Posterior vena cava (tissue), 2 donors: Measurements from ENCODE around the gene ASTN1. TPM values are rescaled to one million over a fixed set of nuclear protein-coding genes. Genes with fewer than 3 reads are reported as not detected.
A peak's percentile ranks its signal among the peaks of the same experiment; 100 is the strongest.

Experiments used
- DNase-seq: peaks from one replicate; pipeline ENCODE4 v3.0.0-alpha.2; 2020; ENCODE audit warnings: low spot score
- intact Hi-C, 2 donors: fragments of 100-400 bp; cut with DNase I; formaldehyde crosslinking; loops; one replicate each; pipeline versions ENCODE4 v1.14.1 to v1.14.2; 2022 to 2023
- total RNA-seq, 2 donors: library from RNA; stranded (reverse); fragmentation: NEBNext Ultra II Directional; extraction: Animal tissue kit (Norgen Biotek cat#: 25700); gene quantifications; one replicate each; pipeline ENCODE4 v1.2.1, GENCODE V29; 2021
- donor health status: DM: yes; HTN: yes; CAD: no.
- donor health status: DM: yes; HTN: yes; CAD: no.

Gene ASTN1
- total RNA-seq, 2 donors from 2014 or later = 0.14 to 0.19 TPM

DNA sequence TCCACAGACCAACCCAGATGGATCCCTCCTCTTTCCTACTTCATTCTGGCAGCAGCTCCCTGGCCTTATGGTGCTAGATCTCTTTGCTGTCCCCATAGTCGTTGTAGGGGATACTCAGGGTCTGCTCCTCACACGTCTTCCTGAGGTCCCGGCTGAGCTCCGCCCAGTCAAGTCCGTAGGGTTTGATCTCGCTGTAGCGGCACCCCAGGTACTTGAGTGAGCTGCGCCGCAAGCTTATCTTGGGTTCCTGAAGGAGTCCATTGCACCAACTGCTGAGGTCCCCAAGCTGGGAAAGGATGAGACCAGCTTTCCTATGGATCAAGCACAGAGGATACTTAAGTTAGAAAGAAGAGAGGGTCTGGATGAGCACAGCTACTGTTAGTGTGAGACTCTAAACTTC, 300.3 kb downstream of the ASTN1 start:
- DNase-seq = peak; percentile 82
- intact Hi-C loops = no loop called here

DNA sequence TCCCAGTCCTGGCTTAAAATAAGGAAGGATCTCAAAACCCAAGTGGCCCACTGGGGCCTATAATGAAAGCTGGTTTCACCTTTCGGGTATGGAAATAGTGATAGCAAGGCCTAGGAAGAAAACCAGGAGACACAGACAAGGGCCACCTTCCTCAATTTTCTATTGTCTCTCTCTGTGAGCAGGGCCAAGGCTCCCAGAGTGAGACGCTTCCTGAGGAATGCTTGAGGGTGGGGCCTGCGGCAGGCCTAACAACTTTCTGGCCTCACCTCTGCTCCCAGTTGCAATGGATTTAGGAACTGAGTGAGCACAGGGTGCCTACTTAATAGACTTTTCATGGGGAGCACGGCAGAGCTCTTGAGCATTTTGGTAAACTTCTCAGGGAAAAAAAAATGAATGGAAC, 300.9 kb downstream of the ASTN1 start:
- intact Hi-C loops = no loop called here
- no peak for DNase-seq

DNA sequence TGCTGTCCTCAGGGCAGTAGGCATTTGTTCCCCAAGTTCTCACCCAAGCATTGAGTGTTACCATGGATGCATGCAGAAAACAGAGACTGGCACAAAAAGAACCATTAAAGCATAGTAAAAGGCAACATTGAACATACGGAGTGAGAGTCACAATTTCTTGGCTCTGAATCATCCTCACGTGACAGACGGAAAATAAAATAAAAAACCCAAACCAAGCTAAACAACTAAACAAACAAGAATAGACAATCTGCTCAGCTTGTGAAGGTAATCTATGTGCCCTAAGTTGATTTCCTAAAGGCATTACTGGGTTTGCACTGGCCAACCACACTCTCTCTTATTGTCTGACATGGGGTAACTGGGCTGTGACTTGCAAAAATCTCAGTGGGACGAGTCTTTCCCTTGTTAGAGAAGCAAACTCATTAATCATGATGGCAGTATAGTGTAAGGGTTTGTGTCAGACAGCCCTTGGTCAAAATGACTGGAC, 306.0 kb downstream of the ASTN1 start:
- no peak for DNase-seq
- intact Hi-C loops = no loop called here

DNA sequence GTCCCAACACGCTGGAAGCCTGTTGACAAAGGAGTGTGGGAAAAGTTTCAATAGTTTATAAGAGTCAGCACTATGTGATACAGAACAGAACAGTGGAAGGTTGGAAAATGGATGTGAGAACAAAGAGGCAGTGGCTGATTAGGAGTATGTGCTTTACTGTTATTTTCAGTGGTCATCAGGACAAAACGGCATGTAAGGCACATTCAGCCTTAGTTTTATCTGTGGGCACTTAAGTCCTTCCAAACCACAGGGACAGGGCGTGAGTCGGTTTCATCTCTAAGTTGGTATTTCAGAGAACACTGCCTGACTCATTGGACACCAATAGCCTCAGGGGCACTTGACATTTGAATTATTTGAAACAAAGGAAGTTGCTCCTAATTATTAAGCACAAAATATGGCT, 306.9 kb downstream of the ASTN1 start:
- intact Hi-C loops = no loop called here
- DNase-seq = no peak

DNA sequence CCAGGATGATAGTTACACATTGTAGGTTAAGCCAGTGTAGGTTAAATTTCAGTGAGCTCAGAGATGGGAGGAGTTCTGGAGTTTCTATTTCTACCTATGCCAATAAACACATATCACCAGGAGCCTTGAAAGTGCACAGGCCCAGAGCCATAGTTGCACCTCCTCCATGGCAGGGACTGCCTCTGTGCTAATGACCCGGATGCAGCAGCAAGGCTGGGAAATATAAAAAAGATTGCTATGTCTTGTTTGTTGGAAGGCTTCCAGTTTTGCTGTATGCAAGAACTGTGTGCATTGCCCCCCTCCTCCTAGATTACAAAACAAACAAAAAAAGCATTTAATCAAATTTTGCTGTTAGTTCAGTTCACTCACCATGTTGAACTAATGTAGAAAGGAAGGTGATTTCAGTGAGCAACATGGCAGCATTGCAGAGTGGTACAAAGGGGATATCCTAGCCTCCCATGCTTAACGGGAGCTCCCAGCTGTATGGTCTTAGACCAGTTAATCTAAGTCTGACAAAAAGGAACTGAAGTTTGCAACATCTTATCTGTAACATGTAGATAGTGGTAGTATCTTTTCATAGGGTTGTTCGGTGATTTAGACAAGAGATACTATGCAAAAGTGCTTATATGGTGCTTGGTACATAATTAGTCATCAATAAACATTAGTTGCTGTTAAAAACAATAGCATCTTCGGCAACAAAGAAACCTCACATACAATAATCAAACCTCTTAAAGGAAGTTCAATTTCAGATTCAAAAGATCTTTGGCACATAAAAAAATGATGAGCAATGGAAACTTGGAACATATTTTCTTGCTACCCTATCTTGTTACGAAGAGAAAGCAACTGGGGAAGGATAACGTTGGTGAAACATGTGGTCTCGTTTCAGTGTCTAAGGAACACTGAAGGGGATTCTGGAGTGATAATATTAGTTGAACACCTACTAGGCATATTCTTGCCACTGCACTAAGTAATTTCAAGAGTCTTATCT, 309.5 kb downstream of the ASTN1 start:
- no peak for DNase-seq
- intact Hi-C loops = no loop called here

DNA sequence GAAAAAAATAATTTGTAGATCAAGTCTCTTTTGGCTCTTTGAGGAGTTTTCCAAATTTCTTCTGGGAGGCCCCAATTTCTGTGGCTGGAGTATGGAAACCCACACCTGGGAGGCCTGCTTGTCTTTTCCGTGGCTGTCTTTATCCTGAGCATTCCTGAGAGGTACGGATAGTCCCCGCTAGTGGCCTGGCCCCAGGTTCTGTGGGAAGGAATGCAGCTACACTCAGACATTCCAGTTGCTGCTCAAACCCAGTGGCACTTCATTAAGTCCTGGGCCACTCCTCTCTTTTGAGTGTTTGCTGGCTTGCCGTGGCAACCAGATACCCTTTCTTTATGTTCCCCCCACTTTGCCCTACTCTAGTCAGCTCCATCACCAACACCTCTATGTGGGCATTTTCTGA, 310.4 kb downstream of the ASTN1 start:
- no peak for DNase-seq
- intact Hi-C loops = no loop called here

DNA sequence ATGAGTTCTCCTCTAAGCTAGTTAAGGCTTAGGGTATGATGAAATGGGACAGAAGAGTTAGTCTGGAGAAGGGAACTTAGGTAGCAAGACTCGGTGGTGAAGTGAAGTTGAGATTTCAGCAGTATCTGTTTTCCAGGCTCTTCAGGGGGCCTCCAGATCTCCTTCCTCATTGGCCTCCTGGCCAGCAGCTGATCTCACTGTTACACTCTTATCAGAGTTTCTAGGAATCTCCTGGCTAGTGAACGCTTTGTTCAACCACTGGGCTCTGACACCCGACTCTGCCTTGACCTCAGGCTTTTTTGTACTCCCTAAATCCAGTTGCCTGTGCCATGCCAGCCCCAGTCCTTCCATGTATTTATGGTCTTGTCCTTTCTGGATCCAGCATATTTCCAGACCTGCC, 311.0 kb downstream of the ASTN1 start:
- intact Hi-C loops = no loop called here
- DNase-seq = no peak

DNA sequence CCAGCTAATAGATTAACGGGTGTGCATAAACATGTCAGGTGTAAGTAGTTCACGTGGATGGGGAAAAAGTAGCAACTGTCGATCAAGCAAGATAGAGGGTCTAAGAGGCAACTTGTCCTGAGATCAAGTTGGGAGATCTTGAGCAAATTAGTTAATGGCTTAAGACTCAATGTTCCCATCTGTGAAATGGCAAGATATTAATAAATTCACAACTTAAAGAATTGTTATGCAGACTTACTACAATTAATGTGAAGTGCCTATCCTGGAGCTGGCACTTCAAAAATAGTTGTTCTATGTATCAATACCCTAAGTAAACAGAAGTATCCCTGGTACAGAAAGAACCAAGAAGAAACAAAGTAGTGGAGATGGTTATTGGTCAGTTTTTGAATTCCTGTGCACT, 312.4 kb downstream of the ASTN1 start:
- intact Hi-C loops = no loop called here
- no peak for DNase-seq

DNA sequence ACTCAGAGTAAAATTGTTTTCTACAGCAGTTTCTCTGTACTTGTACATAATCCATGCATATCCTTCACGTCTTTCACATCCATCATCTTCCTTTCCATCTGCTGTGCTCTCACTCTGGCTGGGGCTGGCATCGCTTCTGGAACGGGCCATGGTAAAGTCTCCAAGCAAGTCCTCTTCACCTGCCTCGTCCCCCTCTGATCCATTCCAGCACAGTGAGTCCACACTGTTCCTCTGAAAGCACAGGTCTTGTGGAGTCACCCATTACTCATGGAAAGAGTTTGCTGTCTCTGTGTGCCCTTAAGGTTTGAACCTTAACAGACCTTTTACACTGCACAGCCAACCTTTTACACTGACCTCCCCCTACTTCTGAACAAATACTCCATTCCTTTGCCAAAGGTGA, 313.6 kb downstream of the ASTN1 start:
- intact Hi-C loops = loop anchor here in 1 of 2 donors (1.0 kb wide), 1 partner anchor 24 kb away; no protein-coding TSS in a partner anchor
- DNase-seq = no peak

DNA sequence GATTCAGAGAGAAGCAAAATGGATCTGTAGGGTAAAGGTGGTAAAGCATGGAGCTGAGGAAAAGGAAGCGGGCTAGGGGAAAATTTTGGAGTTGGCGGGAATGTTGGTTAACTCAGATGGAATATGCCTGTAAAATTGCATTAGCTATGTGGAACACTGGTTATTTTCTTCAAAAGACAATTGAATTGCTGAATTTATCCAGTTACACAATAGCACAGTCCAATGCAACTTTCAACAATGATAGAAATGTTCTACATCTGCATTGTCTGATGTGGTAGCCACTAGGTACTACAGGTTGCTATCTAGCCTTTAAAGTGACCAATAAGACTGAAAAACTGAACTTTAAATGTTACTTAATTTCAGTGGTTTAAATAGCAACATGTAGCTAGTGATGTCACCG, 315.2 kb downstream of the ASTN1 start:
- DNase-seq = no peak
- intact Hi-C loops = loop anchor here in 1 of 2 donors (5.0 kb wide), 1 partner anchor 1537 kb away; no protein-coding TSS in a partner anchor

DNA sequence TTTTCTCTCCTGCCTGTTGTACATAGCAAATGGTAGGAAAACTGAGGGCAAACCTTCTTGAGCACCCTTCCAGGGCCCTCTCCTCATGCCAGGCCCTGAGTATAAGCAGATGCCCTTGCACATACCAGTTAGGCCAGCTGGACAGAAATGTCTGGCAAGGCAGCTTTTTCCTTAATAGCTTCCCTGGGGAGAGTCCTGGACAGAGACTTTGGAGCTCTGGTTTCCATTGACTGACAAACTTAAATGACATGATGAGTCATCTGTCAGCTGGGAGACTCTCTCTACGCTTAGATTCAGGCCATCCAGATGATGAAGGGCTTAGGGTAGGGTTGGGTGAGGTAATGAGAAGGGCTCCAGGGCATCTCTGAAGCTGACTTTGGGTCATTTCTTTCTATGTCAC, 317.5 kb downstream of the ASTN1 start:
- DNase-seq = no peak
- intact Hi-C loops = loop anchor here in 1 of 2 donors (5.0 kb wide), 1 partner anchor 1535 kb away; no protein-coding TSS in a partner anchor

DNA sequence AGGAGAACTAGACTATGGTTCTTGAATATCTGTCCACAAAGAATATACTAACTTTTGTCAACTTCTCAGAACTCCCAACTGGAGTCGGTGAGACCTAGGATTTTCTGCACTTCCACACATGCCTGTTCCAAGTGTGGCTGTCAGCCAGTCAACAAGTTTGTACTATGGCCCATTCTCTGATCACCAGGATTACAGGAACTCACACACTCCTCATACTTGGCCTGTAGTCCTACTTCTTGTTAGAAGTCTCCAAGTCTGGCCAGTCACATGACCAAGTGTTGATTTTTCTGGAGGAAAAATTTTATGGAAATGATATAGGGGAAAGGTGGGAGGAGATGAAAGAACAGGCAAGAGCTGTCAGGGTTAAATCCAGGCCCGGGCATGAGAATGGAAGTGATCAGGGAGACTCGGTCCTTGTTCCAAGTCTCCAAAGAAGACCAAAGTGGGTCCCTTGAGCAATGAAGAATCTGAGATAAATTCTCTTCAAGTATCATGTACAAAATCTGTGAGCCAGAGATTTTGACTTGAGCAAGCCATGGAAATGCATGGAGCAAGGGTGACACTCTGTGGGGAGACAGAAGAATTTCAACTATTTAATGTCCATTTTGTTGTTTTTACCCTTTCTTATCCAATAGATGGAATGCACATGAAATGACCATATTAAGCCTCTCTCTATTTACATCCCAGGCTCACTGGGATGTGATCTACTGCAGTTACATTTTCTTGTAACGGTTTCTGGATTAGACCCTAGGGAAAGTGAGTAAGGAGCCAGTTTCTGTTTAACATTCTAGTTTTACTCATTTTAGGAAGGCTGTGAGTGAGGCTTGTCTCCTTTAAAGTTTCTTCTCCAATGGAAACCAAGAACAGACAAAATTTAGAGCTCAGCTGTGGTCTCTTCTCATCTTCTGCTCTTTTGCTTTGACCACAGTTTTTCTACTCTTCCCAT, 320.9 kb downstream of the ASTN1 start:
- no peak for DNase-seq
- intact Hi-C loops = no loop called here

DNA sequence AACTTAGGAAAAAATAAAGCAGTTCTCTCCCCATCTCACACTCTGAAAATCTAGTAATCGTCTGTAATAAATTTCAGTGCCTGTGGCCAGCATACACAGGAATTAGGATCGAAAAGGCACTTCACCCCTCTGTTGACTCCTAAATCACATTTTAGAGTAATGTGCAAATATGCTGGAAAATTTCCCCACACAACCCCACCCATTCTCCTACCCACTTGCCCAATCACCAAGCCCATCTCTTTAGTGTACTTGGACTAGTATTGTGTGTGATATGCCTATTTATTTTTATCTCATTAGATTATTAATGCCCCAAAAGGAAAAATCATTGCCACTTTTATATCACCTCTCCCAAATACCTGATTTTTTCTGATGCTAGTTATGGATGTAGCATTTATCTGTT, 323.3 kb downstream of the ASTN1 start:
- no peak for DNase-seq
- intact Hi-C loops = no loop called here

DNA sequence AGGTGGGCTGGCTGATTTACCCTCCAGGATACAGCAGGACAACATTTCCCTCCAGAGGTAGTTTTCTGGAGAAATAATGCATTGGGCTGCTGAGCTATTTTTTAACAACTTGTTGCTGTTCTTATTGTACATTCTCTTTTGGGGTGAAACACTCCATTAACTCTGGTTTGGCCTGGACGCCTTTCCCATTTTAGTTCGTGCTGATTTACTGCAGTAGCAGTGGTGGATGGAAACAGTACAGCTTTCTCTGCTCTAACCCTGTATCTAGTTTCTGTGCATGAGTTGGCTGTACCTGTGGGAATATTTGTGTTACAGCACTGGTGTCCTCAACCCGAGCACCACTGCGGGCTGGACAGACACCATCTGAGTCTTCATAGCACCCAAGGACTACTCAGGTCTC, 325.3 kb downstream of the ASTN1 start:
- DNase-seq = no peak
- intact Hi-C loops = no loop called here

DNA sequence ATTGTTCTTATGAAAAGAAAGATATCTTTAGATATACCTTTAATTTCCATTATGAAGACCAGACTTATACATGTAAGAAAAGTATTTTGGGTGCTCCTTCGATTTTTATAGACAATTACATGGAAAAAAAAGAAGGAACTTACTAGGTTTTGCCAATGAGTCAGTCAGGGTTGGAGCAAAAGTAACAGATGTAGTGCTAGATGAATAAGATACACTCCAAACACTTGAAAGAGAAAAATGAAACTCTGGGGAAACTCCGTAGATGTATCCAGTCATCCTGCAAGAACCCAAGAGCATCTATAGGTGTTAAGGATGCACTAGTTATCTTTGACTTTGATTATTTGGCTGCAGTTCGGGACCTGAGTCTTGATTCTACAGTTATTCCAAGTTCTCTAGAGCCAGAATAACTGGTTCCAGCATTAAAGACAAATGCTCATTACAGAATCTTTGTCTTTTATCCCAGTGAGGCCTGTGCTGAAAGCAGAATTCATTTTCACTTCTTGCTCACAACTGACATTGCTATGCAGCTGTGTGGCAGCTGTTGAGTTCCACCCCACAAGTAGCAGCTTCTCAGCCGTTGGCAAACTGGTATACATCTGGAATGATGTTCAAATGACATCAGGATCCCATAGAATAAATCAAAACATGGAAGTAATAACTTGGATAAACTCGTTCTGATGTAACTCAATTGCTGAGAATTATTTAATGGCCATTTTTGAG, 326.1 kb downstream of the ASTN1 start:
- intact Hi-C loops = no loop called here
- no peak for DNase-seq

DNA sequence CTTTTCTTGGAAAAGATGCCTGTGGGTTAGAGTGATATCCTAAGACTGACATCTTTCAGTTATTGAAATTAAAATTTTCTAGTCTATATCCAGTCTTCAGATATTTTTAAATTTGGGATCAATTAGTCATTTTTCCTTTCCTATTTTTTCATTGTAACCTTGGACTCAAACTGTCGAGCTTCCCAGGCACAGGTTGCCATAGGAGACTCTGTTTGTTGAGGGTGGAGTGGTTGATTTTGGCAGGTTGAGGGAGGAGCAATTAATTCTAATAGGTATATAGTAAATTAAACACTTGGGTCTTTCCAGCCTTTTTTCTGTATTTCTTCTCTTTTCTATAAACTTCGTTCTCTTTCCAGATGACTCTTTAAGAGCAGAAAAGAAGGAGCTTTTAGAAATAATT, 326.8 kb downstream of the ASTN1 start:
- DNase-seq = no peak
- intact Hi-C loops = loop anchor here in 1 of 2 donors (1.0 kb wide), 1 partner anchor 22 kb away; no protein-coding TSS in a partner anchor

DNA sequence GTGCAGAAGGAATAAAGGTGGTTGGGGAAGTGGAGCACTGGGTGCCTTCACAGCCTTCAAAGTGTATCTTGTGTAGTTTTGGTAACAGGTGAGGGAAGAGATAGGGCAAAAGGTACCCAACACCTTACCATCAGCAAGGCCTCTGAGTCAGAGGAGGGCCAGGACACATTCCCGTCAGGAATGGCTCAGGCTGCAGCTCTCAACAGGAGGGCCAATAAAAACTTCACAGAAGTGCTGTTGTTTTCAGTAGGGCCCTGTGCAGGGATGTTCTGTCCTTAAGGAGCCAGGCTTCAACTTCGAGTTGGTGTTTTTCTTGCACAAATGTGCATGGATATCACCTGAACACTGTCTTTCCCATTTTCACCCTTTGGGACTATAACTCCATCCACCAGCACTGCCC, 333.4 kb downstream of the ASTN1 start:
- no peak for DNase-seq
- intact Hi-C loops = no loop called here

DNA sequence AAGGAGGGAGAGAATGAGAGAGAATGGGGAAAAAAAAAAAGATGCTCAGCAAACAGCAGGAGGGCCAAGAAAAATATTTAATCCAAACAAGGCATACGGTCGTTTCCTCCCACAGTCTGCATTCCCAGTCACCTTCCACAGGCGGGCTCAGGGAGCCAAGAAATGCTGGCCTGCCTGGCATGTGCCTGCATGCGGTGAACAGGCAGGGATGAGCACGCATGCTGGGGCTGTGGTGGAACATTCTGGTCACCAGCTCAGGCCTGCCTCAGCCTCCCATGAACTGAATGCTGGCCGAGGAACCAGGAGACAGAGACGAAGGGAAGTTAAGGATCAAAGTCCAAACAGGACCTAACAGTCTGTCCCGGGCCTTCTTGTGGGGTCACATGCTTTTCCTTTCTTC, 335.3 kb downstream of the ASTN1 start:
- no peak for DNase-seq
- intact Hi-C loops = no loop called here

DNA sequence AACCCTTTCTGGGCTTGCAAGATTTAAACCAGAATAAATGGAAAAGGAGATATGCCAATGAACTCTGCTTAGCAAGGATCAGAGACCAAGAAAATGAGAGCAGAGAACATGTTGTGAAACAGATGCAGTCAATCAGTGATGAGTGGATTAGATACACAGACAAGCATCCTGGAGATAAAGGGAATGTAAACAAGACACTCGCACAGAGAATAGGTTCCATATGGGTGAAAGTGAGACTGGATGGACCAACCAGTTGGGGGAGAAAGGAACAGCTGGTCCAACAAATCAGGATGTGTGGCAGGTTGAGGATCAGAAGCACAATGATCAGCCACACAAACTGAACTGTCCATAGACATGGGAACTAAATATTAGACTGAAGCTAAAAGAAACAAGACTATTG, 338.2 kb downstream of the ASTN1 start:
- intact Hi-C loops = no loop called here
- DNase-seq = no peak
